GM23338 (cell line): ENCODE data around the gene TRIO. TPM values are rescaled to one million over a fixed set of nuclear protein-coding genes. Genes with fewer than 3 reads are reported as not detected.
A peak's percentile ranks its signal among the peaks of the same experiment; 100 is the strongest.

Experiments
- ATAC-seq: fragments of 200-7000 bp; cut with Tn5 transposase; 3 replicates; pipeline ENCODE4 v1.9.1; 2020
- DNase-seq: peaks from one replicate; pipeline ENCODE4 v3.0.0-alpha.2; 2015; ENCODE audit warnings: low spot score
- H2AFZ ChIP-seq: fragments of 200-600 bp; sonication (generic); 2 replicates; pipeline ENCODE4 v1.8.0; 2016; ENCODE audit warnings: antibody characterized with exemption, mild to moderate bottlenecking, moderate library complexity
- H3F3A ChIP-seq: fragments of 200-600 bp; sonication (generic); replicated peaks from 2 replicates; pipeline ENCODE4 v1.8.0; 2017; ENCODE audit warnings: antibody characterized with exemption, mixed run types, low read depth
- H3K27ac ChIP-seq: fragments of 200-600 bp; sonication (generic); 2 replicates; pipeline ENCODE4 v1.6.1; 2016; ENCODE audit warnings: low read depth
- H3K27me3 ChIP-seq: fragments of 200-600 bp; sonication (generic); 2 replicates; pipeline ENCODE4 v1.8.0; 2016; ENCODE audit warnings: mild to moderate bottlenecking, mixed run types, moderate library complexity; ENCODE audit not compliant: insufficient read depth
- H3K36me3 ChIP-seq: fragments of 200-600 bp; sonication (generic); 2 replicates; pipeline ENCODE4 v1.8.0; 2016; ENCODE audit warnings: mild to moderate bottlenecking; ENCODE audit not compliant: insufficient read depth
- H3K4me1 ChIP-seq: fragments of 200-600 bp; sonication (generic); 2 replicates; pipeline ENCODE4 v1.8.0; 2016; ENCODE audit warnings: mild to moderate bottlenecking, moderate library complexity; ENCODE audit not compliant: insufficient read depth
- H3K4me2 ChIP-seq: fragments of 200-600 bp; sonication (generic); 2 replicates; pipeline ENCODE4 v1.7.1; 2017; ENCODE audit warnings: mixed run types
- H3K4me3 ChIP-seq: fragments of 200-600 bp; sonication (generic); 2 replicates; pipeline ENCODE4 v1.6.1; 2016; ENCODE audit warnings: mixed run types
- H3K79me2 ChIP-seq: fragments of 200-600 bp; sonication (generic); replicated peaks from 2 replicates; pipeline ENCODE4 v1.8.0; 2017; ENCODE audit warnings: mild to moderate bottlenecking; ENCODE audit not compliant: insufficient read depth
- H3K9me2 ChIP-seq: fragments of 200-600 bp; sonication (generic); 2 replicates; pipeline ENCODE4 v1.8.0; 2017; ENCODE audit not compliant: insufficient read depth
- H4K20me1 ChIP-seq: fragments of 200-600 bp; sonication (generic); replicated peaks from 2 replicates; pipeline ENCODE4 v1.8.0; 2017; ENCODE audit warnings: mild to moderate bottlenecking; ENCODE audit not compliant: insufficient read depth
- H3K27ac Mint-ChIP-seq: 2 replicates; pipeline ENCODE4 v1.8.0; 2020; ENCODE audit warnings: inconsistent platforms, mild to moderate bottlenecking, moderate library complexity, mixed read lengths
- H3K27me3 Mint-ChIP-seq: 3 replicates; pipeline ENCODE4 v1.8.0; 2022; ENCODE audit warnings: low read depth, mild to moderate bottlenecking, moderate library complexity, mixed read lengths, inconsistent platforms; ENCODE audit not compliant: insufficient read depth, poor library complexity
- H3K36me3 Mint-ChIP-seq: 3 replicates; pipeline ENCODE4 v1.8.0; 2021; ENCODE audit warnings: low read depth, mild to moderate bottlenecking, inconsistent platforms, moderate library complexity, mixed read lengths
- H3K4me1 Mint-ChIP-seq: 3 replicates; pipeline ENCODE4 v1.8.0; 2020; ENCODE audit warnings: mild to moderate bottlenecking, inconsistent platforms, mixed read lengths
- H3K4me3 Mint-ChIP-seq: 3 replicates; pipeline ENCODE4 v1.8.0; 2021; ENCODE audit warnings: moderate library complexity, mild to moderate bottlenecking, inconsistent platforms, mixed read lengths
- H3K9me3 Mint-ChIP-seq: 3 replicates; pipeline ENCODE4 v1.8.0; 2020; ENCODE audit warnings: moderate library complexity, mild to moderate bottlenecking, inconsistent platforms, mixed read lengths
- CREB1 ChIP-seq: fragments of 250-450 bp; sonication (Bioruptor Pico); IDR thresholded peaks from 2 replicates; pipeline ENCODE4 v1.5.0; 2020; ENCODE audit warnings: low read depth, mild to moderate bottlenecking, moderate library complexity
- JUNB ChIP-seq: IDR thresholded peaks from one replicate; pipeline ENCODE4 v1.6.1; 2016; ENCODE audit warnings: antibody characterized with exemption; ENCODE audit not compliant: unreplicated experiment
- NANOG ChIP-seq: IDR thresholded peaks from 2 replicates; pipeline ENCODE4 v1.6.1; 2016; ENCODE audit warnings: antibody characterized with exemption, borderline replicate concordance
- POLR2AphosphoS5 ChIP-seq: IDR thresholded peaks from 2 replicates; pipeline ENCODE4 v1.6.1; 2016; ENCODE audit warnings: antibody characterized with exemption, low read depth
- STAT1 ChIP-seq: IDR thresholded peaks from one replicate; pipeline ENCODE4 v1.6.1; 2016; ENCODE audit warnings: antibody characterized with exemption; ENCODE audit not compliant: unreplicated experiment
- polyA plus RNA-seq: library from polyadenylated mRNA; unstranded; fragments of >200 nt; fragmentation: Nextera tagmentation; extraction: Ambion mirVana; gene quantifications from 2 replicates; pipeline ENCODE4 v1.2.1, GENCODE V29; 2016
- total RNA-seq: library from RNA; depleted of rRNA; stranded (reverse); fragments of >200 nt; shearing (Covaris generic); gene quantifications from 2 replicates; pipeline ENCODE4 v1.2.3, GENCODE V29; 2014
- TF ChIP-seq, protein P1 (sequence below), 2 experiments: fragments of 200-600 bp in 1 of 2; sonication (generic) in 1 of 2; conservative IDR thresholded peaks; 2 replicates each; pipeline versions ENCODE4 v1.5.1 to v1.6.1; 2016 to 2017; ENCODE audit warnings: antibody characterized with exemption in 2 of 2, low read depth in 2 of 2, mild to moderate bottlenecking in 2 of 2, moderate library complexity in 1 of 2
- TF ChIP-seq, protein P2 (sequence below): IDR thresholded peaks from one replicate; pipeline ENCODE4 v1.6.1; 2018; ENCODE audit warnings: antibody characterized with exemption; ENCODE audit not compliant: unreplicated experiment
- TF ChIP-seq, protein P3 (sequence below): IDR thresholded peaks from 2 replicates; pipeline ENCODE4 v1.6.1; 2016; ENCODE audit warnings: antibody characterized with exemption

TRIO gene
- total and polyA plus RNA-seq, 2 experiments from 2014 or later: 13.8 to 113 TPM

DNA sequence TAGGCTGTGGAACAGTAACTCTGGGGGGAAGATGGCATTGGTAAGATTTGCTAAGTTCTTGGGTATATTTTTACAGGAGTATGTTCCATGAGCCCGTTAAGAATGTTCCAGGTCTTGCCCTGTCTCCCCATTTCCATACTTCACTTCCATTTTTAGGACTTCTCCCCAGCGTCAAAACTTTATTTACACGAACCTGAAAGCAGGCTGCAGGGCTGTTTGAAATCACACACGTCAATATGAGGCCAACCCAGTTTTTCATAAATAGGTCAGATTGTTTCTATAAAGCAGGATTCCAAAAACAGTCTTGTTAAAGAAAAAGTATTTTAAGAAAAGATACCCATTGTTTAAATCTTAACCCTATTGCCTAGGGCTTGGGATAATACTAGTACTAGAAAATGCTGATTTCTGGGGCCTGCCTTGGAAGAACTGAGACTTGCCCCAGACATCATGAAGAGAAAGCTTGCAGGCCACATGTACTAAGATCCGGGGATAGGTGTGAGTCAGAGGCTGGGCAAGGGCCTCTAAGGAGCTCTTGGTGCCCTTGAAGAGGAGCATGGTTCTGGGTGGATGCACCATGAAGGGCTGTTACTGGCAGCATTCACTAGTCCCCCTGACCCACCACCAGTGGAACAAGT lies 24.2 kb downstream of the TRIO start (continued):
- TF ChIP-seq, protein P1, sequence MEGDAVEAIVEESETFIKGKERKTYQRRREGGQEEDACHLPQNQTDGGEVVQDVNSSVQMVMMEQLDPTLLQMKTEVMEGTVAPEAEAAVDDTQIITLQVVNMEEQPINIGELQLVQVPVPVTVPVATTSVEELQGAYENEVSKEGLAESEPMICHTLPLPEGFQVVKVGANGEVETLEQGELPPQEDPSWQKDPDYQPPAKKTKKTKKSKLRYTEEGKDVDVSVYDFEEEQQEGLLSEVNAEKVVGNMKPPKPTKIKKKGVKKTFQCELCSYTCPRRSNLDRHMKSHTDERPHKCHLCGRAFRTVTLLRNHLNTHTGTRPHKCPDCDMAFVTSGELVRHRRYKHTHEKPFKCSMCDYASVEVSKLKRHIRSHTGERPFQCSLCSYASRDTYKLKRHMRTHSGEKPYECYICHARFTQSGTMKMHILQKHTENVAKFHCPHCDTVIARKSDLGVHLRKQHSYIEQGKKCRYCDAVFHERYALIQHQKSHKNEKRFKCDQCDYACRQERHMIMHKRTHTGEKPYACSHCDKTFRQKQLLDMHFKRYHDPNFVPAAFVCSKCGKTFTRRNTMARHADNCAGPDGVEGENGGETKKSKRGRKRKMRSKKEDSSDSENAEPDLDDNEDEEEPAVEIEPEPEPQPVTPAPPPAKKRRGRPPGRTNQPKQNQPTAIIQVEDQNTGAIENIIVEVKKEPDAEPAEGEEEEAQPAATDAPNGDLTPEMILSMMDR (conservative IDR thresholded peaks at IDR 0.05; ENCODE audit: low read depth in 2 of 2): no peak

DNA sequence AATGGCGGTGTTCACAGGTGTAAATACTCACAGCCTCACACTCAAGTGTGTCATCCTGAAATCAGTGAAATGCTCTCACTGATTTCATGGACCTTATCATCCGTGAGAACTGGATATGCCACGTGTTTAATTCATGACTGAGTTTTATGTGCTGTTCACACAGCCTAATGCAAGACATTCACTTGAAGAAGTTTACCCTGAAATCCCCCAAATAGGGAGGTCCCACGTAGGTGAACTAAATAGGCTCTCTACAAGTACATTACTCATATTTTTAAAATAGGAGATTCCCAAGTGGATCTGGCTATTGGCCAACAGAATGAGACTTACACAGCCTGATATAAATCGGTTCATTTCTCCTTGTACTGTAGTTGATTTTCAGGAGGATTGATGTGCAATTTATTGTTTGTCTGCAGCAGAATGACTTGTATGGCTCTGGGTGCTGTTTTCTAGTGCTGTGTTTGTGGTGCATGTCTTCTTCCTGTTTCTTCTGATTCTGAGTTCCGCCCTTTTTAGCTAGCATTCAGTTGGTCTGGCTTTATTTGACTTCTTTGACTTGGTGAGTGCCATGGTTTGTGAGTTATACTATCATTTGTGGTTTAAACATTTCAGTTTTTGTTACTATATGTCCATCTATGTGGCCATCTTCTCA lies 25.1 kb downstream of the TRIO start:
- DNase-seq (no peak), ATAC-seq (no peak)
- peaks cover 53% of the 10 kb centered on the region for H3K4me1 ChIP-seq
- H3K9me2 ChIP-seq: no peaks in the 10 kb centered on the region
- no peak overlapping the region for H3K4me3 Mint-ChIP-seq
- H4K20me1 ChIP-seq: peaks cover 21% of the 10 kb centered on the region
- H3K4me2 ChIP-seq: no peak overlapping the region
- no peaks in the 10 kb centered on the region for H3K36me3 ChIP-seq
- H2AFZ ChIP-seq: no peak overlapping the region
- H3K4me1 Mint-ChIP-seq: peaks cover 72% of the 10 kb centered on the region
- no peaks in the 10 kb centered on the region for H3F3A ChIP-seq
- no peak overlapping the region for H3K4me3 ChIP-seq
- peaks cover 100% of the 10 kb centered on the region for H3K79me2 ChIP-seq
- no peaks in the 10 kb centered on the region for H3K27me3 ChIP-seq
- peaks cover 11% of the 10 kb centered on the region for H3K27me3 Mint-ChIP-seq
- H3K36me3 Mint-ChIP-seq: peaks cover 14% of the 10 kb centered on the region; the same call in 2 of the 3 replicates
- peaks cover 6% of the 10 kb centered on the region; the same call in 2 of the 3 replicates for H3K9me3 Mint-ChIP-seq
- no peak overlapping the region; the same call in 1 of the 2 replicates for H3K27ac ChIP-seq
- peak overlapping the region; percentile 2 for H3K27ac Mint-ChIP-seq
- TF ChIP-seq STAT1 (no peak), CREB1 (CRISPR knock-in tag) (no peak), JUNB (no peak), POLR2AphosphoS5 (no peak), NANOG (no peak)
- TF ChIP-seq, protein P2, sequence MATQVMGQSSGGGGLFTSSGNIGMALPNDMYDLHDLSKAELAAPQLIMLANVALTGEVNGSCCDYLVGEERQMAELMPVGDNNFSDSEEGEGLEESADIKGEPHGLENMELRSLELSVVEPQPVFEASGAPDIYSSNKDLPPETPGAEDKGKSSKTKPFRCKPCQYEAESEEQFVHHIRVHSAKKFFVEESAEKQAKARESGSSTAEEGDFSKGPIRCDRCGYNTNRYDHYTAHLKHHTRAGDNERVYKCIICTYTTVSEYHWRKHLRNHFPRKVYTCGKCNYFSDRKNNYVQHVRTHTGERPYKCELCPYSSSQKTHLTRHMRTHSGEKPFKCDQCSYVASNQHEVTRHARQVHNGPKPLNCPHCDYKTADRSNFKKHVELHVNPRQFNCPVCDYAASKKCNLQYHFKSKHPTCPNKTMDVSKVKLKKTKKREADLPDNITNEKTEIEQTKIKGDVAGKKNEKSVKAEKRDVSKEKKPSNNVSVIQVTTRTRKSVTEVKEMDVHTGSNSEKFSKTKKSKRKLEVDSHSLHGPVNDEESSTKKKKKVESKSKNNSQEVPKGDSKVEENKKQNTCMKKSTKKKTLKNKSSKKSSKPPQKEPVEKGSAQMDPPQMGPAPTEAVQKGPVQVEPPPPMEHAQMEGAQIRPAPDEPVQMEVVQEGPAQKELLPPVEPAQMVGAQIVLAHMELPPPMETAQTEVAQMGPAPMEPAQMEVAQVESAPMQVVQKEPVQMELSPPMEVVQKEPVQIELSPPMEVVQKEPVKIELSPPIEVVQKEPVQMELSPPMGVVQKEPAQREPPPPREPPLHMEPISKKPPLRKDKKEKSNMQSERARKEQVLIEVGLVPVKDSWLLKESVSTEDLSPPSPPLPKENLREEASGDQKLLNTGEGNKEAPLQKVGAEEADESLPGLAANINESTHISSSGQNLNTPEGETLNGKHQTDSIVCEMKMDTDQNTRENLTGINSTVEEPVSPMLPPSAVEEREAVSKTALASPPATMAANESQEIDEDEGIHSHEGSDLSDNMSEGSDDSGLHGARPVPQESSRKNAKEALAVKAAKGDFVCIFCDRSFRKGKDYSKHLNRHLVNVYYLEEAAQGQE: no peak
- TF ChIP-seq, protein P1 (conservative IDR thresholded peaks at IDR 0.05; ENCODE audit: low read depth in 2 of 2): no peak
- TF ChIP-seq, protein P3, sequence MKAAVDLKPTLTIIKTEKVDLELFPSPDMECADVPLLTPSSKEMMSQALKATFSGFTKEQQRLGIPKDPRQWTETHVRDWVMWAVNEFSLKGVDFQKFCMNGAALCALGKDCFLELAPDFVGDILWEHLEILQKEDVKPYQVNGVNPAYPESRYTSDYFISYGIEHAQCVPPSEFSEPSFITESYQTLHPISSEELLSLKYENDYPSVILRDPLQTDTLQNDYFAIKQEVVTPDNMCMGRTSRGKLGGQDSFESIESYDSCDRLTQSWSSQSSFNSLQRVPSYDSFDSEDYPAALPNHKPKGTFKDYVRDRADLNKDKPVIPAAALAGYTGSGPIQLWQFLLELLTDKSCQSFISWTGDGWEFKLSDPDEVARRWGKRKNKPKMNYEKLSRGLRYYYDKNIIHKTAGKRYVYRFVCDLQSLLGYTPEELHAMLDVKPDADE: no peak
